GM21786 (cell line): ENCODE results near the gene CR1L.

Source experiments
- ATAC-seq: cut with Tn5 transposase; IDR thresholded peaks from one replicate; pipeline ENCODE4 v1.9.1; 2021; ENCODE audit not compliant: unreplicated experiment

The CR1L gene

GRCh38 chr1:207742850-207743555, 98.1 kb downstream of the CR1L start:
- ATAC-seq: no peak

GRCh38 chr1:207744000-207744534, 99.1 kb downstream of the CR1L start:
- ATAC-seq: no peak

- no peak for ATAC-seq
Measured at GRCh38 chr1:207745285-207745684, 100.4 kb downstream of the CR1L start.

DNA sequence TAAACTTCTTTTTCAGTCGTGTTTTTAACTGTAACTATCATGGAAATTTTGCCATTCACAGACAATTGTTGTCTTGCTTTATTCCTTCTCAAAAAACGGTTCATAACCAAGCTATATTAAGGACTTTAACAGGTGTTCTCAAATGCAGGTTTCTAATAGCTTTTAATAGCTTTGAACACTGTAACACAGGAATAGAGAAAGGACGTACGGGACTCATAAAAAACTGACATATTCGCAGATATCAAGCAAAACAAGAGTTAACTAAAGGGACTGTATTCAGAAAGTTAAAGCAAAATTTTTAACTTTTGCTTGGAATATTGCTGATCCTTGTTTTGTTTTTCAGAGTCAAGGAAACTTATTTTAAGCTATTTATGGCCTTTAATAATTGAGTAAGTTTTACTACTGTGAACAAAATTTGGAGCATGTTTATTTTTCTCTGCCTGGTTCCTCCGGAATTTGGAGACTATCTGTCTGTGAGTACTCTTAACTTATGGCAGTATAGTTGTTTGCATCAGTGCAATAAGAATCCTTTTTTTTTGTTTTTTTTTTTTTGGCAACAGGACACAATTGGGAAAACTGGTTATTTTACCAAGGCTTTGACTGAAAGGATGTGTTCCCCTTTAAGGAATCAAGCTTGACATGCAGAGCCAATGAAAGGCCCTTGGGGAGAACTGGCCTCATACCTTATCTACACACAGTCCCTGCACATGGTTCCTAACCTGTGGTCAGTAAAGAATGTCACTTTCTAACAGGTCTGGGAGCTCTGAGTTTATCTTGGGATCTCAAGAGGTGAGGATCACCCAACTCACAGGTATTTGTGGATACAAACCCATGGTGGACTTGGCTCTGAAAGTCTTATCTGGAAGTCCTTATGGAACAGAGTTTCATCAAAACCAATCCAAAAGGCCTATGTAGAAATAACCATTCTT, 101.2 kb downstream of the CR1L start:
- ATAC-seq: no peak

DNA sequence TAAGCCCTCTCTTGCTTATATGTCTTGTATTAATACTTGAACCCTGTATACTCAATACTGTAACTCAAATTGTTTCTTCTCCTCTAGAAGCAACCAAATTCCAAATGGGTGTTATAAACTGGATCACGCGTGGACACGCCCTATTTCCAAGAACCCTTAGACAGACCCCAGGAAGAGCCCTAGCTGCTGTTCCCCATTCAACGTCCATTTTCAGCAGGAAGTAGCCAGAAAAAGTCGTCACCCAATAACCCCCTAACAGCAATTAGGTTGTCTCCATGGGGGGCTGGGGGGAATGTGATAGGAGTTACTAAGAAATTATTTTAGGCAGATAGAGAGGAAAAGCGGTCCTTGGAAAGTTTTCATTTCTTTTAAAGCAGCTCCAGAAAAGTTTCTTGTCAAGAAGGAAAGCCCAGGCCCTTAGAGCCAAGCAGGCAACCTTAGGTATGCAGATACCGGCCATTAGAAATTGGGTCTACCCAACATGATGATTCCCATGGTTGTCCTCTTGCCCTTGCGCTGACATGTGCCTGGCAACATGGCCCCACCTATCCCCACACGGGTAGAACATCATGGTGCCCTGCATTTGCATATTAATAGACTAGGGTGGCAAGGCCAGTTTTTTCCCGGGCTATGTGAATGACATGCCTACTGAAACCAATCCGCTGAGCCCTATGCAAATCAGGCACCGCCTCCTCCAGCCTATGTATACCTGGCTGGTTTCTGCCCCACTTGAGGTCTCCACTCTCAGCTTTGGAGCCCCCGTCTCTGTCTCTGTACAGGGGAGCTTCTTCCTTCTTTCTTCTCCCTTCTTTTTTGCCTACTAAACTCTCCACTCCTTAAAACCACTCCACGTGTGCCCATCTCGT, 102.9 kb downstream of the CR1L start:
- ATAC-seq: no peak

DNA sequence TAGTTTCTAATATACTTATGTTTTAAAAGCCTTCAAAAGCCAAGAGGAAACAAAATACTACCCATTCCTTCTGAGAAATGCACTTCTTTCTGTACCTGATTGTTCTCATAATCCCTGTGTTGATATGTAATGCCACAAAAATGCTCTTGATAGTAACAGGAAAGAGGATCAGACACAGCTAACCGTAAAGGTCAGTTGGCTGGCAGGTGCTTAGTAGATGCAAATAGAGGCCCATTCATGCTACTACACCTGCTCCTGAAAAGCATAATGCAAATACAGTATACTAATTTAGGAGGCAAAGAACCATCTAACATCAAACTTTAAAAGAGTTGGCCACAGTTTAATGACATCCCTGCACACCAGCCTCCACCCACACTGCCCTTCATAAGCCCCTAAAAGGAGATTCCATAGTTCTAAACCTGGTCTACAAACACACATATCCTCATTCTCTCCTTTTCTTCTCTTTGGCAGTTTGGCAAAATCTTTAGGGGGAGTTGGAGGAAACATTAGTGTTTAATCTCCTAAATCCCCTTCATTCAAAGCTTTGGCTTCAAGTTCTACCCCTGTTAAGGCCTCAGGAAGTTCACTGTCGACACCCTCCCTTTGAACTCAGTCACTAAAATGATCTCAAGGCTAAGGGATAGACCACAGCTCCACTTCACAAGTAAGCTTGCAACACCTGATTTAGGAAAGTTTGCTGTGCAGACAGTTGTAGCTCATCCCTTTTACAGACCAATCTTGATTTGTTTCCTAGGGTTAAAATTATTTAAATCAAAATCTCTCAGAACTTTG, 104.0 kb downstream of the CR1L start:
- no peak for ATAC-seq

- ATAC-seq: no peak
Measured at GRCh38 chr1:207750631-207751305, 105.8 kb downstream of the CR1L start.

DNA sequence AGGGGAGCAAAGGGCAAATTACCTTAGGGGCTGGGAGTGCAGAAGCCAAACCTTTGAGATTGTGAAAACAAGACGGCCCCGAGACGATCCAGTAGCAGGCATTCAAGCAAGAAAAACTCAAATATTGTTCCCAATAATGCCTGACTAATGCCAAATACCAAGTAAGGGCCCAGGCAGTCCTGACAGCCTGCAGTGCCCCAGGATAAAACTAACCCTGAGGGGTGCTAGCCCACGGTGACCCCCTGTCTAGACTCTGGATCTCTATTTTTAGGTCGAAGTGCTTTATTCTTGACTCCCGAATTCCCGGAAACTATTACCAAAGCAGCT, 106.5 kb downstream of the CR1L start:
- ATAC-seq: peak; percentile 0

GRCh38 chr1:207751790-207752455, 107.0 kb downstream of the CR1L start, which contains the start of gene CD46:
CD46 (plus strand) TSS chr1:207752054; CDS start chr1:207752213, 159 bp downstream.
- peak; percentile 95 for ATAC-seq

- peak; percentile 17 for ATAC-seq
Measured at GRCh38 chr1:207752456-207752998, 107.6 kb downstream of the CR1L start.

- ATAC-seq: no peak
Measured at GRCh38 chr1:207753611-207754010, 108.7 kb downstream of the CR1L start.

- no peak for ATAC-seq
Measured at GRCh38 chr1:207754011-207754410, 109.1 kb downstream of the CR1L start.

- no peak for ATAC-seq
Measured at GRCh38 chr1:207754974-207755700, 110.2 kb downstream of the CR1L start.

- no peak for ATAC-seq
Measured at GRCh38 chr1:207755846-207756693, 111.1 kb downstream of the CR1L start.

DNA sequence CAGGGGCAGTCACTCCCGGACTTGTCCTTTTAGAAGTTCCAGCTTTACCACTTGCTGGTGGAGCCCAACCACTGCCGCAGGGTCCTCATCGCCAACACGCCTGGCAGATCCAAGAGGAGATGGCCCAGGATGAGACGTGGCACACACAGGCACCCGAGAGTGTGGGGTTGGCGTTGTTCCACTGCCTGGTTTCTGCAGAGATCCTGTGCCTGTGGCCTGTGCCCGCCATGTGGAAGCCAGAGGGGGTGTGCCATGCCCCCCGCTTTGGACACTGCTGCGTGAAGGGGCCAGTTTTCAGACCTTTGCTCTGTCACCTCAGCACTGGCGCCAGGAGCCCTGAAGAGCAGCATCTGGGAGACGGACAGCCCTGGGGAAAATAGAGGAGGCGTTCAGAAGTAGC, 117.7 kb downstream of the CR1L start:
- no peak for ATAC-seq

DNA sequence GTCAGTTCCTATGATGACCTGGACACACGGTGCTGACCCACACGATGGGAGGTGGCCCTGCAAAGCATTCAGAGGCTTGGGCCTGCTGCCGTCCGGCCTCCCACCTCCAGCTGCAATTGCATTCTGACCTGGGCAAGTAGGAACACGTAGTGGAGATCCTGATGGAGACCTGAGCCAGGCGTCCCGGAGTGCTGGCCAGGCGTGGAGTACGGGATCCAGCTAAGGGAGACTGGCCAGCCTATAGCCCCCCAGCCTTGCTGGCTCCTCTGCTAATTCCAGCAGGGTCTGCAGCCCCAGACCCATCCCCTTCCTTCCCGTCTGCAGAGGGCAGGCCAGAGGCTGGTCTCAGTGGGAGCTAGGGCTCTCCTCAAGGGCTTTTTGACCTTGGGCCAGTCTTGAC, 118.2 kb downstream of the CR1L start:
- ATAC-seq: no peak

- ATAC-seq: no peak
Measured at GRCh38 chr1:207763972-207764371, 119.0 kb downstream of the CR1L start.
